Left lobe of liver (tissue), 2 donors: Measurements from ENCODE around the gene ETNPPL. TPM values are rescaled to one million over a fixed set of nuclear protein-coding genes. Genes with fewer than 3 reads are reported as not detected.
A peak's percentile ranks its signal among the peaks of the same experiment; 100 is the strongest.

Experiments used
- ATAC-seq: fragments of 200-7000 bp; cut with Tn5 transposase; one replicate; pipeline ENCODE4 v1.9.1; 2020; ENCODE audit warnings: mild to moderate bottlenecking, moderate library complexity
- DNase-seq: peaks from one replicate; pipeline ENCODE4 v3.0.0-alpha.2; 2020; ENCODE audit warnings: low spot score
- total RNA-seq: library from RNA; stranded (reverse); gene quantifications from one replicate; pipeline ENCODE4 v1.2.1, GENCODE V29; 2021
- donor health status: DM: no; HTN: no; CAD: no; lungs with moderate emphysema.
- donor health status: DM: no; HTN: yes; CAD: no.

ETNPPL gene
- total RNA-seq = 127 TPM

- ATAC-seq (peak; percentile 86), DNase-seq (peak; percentile 97)
Observed at GRCh38 chr4:108762559-108763225, at the start of gene ETNPPL. ETNPPL (minus strand) TSS chr4:108763053; CDS start chr4:108762898, 155 bp downstream.

DNA sequence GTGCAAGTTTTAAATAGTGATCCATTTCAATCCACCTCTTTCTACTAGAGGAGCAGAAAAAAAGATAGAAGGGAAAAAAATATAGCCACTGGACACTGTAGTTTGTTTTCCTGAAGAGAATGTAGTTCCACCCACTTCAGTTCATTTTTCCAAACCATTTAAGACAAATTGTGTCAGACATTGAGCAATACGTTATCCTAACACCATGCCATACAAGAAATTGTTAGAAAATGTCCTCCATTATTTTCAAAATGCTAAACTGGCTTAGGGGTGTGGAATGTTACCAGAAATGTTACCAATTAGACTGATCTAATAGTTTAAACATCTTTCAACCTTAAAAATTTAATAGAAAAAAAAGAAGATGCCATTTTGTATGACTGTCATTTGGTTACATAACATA lies 48.6 kb upstream of the ETNPPL start:
- DNase-seq = no peak
- ATAC-seq = no peak

- DNase-seq (no peak), ATAC-seq (no peak)
Observed at GRCh38 chr4:108810087-108810486, 47.2 kb upstream of the ETNPPL start.

DNA sequence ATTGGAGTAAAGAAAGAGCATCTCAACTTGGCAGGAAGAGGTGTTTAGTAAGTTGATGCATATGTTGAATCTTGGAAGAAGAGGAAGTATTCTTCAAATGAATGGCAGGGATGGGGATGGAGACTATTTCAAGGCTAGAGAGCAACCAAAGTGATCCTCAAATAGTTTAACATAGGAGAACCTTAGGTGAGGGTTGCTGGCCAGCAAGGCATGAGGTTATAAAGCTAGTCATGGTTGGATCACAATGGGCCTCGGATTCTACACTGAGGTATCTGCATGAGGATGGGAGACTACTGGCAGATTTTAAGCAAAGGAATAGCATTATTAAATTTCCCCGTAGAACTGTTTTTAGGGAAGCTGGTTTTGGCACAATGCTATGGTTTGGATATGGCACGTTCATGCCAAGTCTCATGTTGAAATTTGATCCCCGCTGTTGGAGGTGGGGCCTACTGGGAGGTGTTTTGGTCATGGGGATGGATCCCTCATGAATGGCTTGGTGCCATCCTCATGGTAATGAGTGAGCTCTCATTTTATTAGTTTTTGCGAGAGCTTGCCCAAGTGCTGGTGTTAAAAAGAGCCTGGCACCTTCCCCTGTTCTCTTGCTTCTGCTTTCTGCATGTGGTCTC lies 41.9 kb upstream of the ETNPPL start:
- ATAC-seq (peak; percentile 88), DNase-seq (peak; percentile 69)

DNA sequence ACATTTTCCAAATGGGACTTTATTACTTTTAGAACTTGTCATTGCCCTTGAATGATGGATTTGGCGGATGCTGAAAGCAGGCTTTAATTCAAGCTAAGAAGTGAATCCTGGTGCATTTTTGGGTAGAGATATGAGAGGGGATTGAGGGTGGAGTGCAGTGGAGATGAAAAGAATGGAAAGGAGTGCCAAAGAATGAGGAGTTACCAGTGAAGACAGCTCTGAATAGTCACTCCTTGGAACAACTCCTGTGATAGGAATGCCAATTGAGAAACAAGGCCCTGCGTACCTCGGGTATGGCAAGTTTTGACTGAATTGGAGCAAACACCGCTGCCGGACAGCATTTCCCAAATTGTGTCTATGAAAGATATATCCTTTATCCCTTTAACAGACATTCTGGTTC lies 36.5 kb upstream of the ETNPPL start:
- DNase-seq (no peak), ATAC-seq (peak; percentile 52)

DNA sequence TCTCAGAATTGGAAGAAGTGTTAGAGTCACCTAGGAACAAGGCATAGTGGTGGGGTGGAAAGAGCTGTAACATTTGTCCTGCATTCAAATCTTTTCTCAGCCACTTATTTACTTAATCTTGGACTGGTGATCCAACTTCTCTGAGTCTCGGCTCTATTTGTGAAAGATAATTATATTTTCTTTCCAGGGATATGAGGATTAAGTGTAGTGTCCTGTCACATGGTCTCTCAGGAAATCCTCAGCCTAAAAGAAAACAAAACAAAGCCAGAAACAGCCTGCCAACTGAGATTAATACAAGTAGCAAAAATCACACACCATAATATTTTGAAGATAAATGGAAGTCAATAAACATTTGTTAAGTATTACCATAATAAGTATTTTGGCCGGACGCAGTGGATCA lies 33.3 kb upstream of the ETNPPL start:
- ATAC-seq (peak; percentile 16), DNase-seq (no peak)

DNA sequence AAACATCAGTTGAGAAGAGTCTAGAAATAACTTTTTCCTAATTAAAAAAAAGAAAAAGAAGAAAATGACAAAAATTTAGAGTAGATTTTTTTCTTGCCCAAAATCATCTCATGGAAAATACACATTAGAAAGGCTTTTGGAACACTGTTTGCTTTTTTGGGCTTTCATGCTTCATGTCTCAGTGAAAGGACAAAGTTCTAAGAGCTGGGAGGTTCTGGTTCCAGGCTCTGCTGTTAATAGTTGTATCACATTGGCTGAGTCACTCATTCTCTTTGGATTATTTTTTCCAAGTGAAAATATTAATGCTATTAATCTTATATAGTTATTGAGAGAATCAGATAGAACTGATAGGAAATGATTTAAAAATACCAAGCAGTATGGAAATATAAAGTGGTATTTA lies 32.9 kb upstream of the ETNPPL start:
- DNase-seq = no peak
- ATAC-seq = peak; percentile 73

- no peak for DNase-seq
- ATAC-seq = peak; percentile 74
Observed at GRCh38 chr4:108794136-108794535, 31.3 kb upstream of the ETNPPL start.

- peak; percentile 4 for ATAC-seq
Observed at GRCh38 chr4:108793415-108793814, 30.6 kb upstream of the ETNPPL start.

DNA sequence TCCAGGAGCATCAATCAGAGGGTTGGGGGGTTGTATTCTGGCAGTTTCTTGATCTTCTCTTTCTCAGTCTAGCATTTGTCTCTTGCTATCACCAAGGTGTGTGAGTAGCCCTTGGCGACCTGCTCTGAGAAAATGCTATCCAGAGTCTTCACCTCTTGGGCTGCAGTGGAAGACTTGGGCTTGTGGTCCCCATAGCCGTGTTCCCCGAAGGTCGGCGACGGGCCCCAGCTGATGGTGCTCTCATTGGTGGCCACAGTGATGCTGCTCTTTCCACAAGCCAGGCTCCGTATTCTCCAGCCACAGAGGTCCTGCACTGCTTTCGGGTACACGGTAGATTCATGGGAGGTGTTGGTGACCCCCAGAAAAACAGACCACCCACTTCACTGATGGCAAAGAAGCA lies 25.9 kb upstream of the ETNPPL start:
- ATAC-seq = no peak
- no peak for DNase-seq

More at GRCh38 chr4:108793415-108793814, 30.6 kb upstream of the ETNPPL start:
- no peak for DNase-seq

- ATAC-seq (no peak), DNase-seq (no peak)
Observed at GRCh38 chr4:108787724-108788123, 24.9 kb upstream of the ETNPPL start.

- DNase-seq (no peak), ATAC-seq (no peak)
Observed at GRCh38 chr4:108787106-108787505, 24.3 kb upstream of the ETNPPL start.

DNA sequence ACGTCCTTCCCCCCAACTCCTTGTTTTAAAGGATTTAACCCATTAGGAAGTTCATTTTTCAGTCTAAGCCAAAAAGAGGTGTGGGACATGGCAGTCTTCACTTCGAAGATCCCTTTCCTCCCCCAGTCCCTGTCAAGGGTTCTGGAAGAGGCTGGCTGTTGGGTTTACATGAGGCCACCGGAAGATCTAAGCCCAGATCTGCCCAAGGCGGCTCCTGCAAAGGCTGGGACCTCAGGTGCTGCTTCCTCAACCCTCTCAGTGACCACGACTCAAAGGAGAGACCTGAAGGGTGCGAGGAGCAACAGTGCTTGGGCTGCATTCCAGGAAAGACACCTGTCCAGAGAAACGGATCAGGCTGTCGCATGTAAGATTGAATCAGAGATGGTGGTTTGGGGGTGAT lies 23.5 kb upstream of the ETNPPL start:
- ATAC-seq = no peak
- no peak for DNase-seq

- peak; percentile 94 for ATAC-seq
- DNase-seq = no peak
Observed at GRCh38 chr4:108783665-108784463, 21.0 kb upstream of the ETNPPL start.

- no peak for DNase-seq
- ATAC-seq = no peak
Observed at GRCh38 chr4:108779958-108780357, 17.1 kb upstream of the ETNPPL start.

GRCh38 chr4:108777388-108777787 lies 14.5 kb upstream of the ETNPPL start:
- ATAC-seq = no peak
- DNase-seq = no peak

DNA sequence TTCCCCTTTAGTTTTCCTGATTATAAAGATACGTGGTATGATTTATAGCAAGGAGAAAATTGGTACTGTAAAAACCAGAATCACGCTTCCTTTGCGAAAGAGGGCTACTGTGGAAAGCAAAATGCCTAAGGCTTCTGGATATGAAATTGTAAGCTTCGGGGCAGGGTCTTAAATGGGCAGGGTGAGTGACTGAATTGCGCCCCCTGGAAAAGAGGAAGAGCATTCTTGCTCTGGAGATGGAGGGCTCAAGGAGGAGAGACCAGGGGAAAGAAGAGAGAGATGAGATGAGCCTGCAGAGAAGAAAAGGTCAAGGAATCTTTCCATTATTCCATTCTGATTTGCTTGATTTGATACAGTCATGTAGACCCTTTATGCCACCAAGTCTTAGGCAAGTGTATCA lies 13.1 kb upstream of the ETNPPL start:
- ATAC-seq (no peak), DNase-seq (no peak)

DNA sequence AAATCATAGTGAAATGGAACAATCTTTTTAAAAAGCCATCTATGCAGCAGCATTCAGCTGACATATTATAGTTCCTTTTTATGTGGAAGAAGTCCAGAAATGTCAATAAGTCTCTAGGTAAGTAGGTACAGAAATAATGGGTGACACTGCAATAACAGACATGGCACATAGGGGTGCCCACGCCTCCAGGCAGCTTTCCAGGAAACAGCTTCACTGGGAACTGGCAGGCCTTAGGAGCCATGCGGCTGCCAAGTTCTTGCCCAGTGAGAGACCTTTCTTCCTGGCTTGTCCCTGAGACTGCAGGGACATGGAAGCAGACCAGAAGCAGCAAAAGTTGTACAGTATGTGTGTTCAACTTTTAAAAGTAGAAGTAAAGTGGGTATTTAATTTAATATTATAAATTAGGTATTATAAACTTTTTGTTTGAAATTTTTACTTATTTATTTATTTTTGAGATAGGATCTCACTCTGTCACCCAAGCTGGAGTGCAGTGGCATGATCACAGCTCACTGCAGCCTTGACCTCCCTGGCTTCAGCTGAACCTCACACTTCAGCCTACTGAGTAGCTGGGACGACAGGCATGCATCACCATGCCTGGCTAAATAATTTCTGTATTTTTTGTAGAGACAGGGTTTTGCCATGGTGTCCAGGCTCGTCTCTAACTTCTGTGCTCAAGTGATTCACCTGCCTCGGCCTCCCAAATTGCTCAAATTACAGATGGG lies 12.1 kb upstream of the ETNPPL start:
- DNase-seq (peak; percentile 92), ATAC-seq (peak; percentile 85)

DNA sequence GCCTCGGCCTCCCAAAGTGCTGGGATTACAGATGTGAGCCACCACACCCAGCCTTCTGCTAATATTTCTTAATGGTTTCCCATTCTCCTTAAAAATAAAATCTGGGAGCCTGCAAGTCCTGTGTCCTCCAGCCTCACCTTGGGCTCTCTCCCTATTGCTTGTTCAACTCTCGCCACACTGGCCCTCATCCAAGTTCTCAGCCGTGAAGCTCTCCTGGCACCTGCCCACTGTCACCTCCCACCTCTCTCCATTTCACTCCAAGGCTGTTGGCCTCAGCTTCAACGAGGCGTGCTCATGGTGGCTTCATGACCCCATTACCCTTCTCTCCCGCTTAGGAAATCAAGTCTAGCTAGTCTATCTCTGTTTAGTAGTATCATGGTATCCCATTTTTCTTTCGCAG lies 9.5 kb upstream of the ETNPPL start:
- ATAC-seq (peak; percentile 77), DNase-seq (peak; percentile 91)

DNA sequence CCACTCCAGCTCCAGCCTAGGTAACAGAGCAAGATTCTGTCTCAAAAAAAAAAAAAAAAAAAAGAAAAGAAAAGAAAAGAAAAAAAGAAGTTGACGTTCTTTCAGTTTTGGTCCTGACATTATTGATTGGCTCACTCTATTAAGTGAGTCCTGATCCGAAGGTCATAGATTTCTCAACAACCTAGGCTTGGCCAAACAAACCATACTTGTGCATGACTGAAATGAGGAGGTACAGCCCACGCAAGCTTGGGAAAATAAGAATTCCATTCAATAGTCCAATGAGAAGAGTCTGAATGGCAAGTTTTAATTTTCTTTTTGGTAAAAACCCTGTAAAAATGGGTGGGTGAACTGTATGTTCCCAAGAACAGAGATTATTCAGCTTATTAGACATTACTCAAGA lies 3.2 kb upstream of the ETNPPL start:
- DNase-seq (no peak), ATAC-seq (peak; percentile 34)

DNA sequence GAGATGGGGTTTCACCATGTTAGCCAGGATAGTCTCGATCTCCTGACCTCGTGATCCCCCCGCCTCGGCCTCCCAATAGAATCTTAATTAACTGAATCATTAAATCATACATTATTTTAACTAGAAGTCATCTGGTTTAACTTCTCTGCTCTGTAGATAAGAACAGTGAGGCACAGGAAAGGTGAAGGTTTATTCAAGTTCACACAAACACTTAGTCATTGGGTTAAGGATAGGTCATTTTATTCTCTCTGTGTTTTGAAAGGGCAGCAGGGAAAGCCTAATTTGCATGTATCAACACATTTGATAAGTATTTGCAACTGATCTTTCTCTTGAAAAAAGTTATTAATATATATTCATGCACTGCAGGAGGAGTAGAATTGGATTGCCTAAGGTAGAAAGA lies 1.1 kb upstream of the ETNPPL start:
- ATAC-seq (peak; percentile 17), DNase-seq (no peak)
